Liver (tissue), 9 donors: ENCODE results near the gene LRRC19. TPM values are rescaled to one million over a fixed set of nuclear protein-coding genes. Genes with fewer than 3 reads are reported as not detected.

Experiments
- DNase-seq: peaks from one replicate; pipeline ENCODE4 v3.0.0-alpha.2; 2017; ENCODE audit warnings: low spot score
- H3K27ac ChIP-seq, 2 donors: one replicate each; pipeline ENCODE4 v1.7.0; 2013; ENCODE audit warnings: inconsistent platforms in 2 of 2, low read length in 2 of 2, control low read depth in 1 of 2, low read depth in 1 of 2, mild to moderate bottlenecking in 1 of 2
- H3K27me3 ChIP-seq, 4 donors: one replicate each; pipeline versions ENCODE4 v1.6.1 to v1.7.0; 2013; ENCODE audit warnings: low read length in 3 of 4, inconsistent platforms in 1 of 4, mild to moderate bottlenecking in 1 of 4, moderate library complexity in 1 of 4; ENCODE audit not compliant: control insufficient read depth in 4 of 4, insufficient read depth in 4 of 4
- H3K36me3 ChIP-seq, 4 donors: one replicate each; pipeline versions ENCODE4 v1.6.1 to v1.7.0; 2013; ENCODE audit warnings: low read length in 3 of 4, mild to moderate bottlenecking in 3 of 4, low read depth in 1 of 4, moderate library complexity in 1 of 4; ENCODE audit not compliant: control insufficient read depth in 4 of 4, insufficient read depth in 3 of 4
- H3K4me1 ChIP-seq, 4 donors: one replicate each; pipeline versions ENCODE4 v1.6.1 to v1.7.0; 2013; ENCODE audit warnings: low read length in 3 of 4, mild to moderate bottlenecking in 3 of 4, moderate library complexity in 1 of 4; ENCODE audit not compliant: control insufficient read depth in 4 of 4, insufficient read depth in 4 of 4
- H3K4me3 ChIP-seq, 3 donors: one replicate each; pipeline versions ENCODE4 v1.6.1 to v1.7.0; 2013; ENCODE audit warnings: low read length in 3 of 3, control low read depth in 1 of 3, low read depth in 1 of 3, mild to moderate bottlenecking in 1 of 3
- H3K9ac ChIP-seq, 2 donors: one replicate each; pipeline ENCODE4 v1.7.0; 2013; ENCODE audit warnings: low read length in 2 of 2, mild to moderate bottlenecking in 2 of 2, moderate library complexity in 2 of 2, control low read depth in 1 of 2, low read depth in 1 of 2
- H3K9me3 ChIP-seq, 4 donors: one replicate each; pipeline versions ENCODE4 v1.6.1 to v1.7.0; 2013; ENCODE audit warnings: low read length in 3 of 4; ENCODE audit not compliant: control insufficient read depth in 4 of 4
- EGR1 ChIP-seq, 2 donors: IDR thresholded peaks; 2 replicates each; pipeline ENCODE4 v1.6.1; 2016 to 2018; ENCODE audit warnings: antibody characterized with exemption in 2 of 2, low read depth in 2 of 2
- FOXA1 ChIP-seq: IDR thresholded peaks from 2 replicates; pipeline ENCODE4 v1.6.1; 2016; ENCODE audit warnings: antibody characterized with exemption
- FOXA2 ChIP-seq: IDR thresholded peaks from 2 replicates; pipeline ENCODE4 v1.6.1; 2016; ENCODE audit warnings: antibody characterized with exemption
- GABPA ChIP-seq, 2 donors: IDR thresholded peaks in 1 of 2; conservative IDR thresholded peaks in 1 of 2; 2 replicates each; pipeline ENCODE4 v1.6.1; 2016; ENCODE audit warnings: antibody characterized with exemption in 2 of 2, mild to moderate bottlenecking in 1 of 2, moderate library complexity in 1 of 2
- HNF4A ChIP-seq, 2 donors: conservative IDR thresholded peaks; 2 replicates each; pipeline ENCODE4 v1.6.1; 2016; ENCODE audit warnings: antibody characterized with exemption in 2 of 2, mild to moderate bottlenecking in 2 of 2
- HNF4G ChIP-seq: IDR thresholded peaks from 2 replicates; pipeline ENCODE4 v1.6.1; 2016; ENCODE audit warnings: antibody characterized with exemption
- JUND ChIP-seq, 2 donors: IDR thresholded peaks; 2 replicates each; pipeline ENCODE4 v1.6.1; 2016; ENCODE audit warnings: antibody characterized with exemption in 2 of 2
- MAX ChIP-seq: IDR thresholded peaks from 2 replicates; pipeline ENCODE4 v1.6.1; 2016; ENCODE audit warnings: antibody characterized with exemption
- NR2F2 ChIP-seq: IDR thresholded peaks from 2 replicates; pipeline ENCODE4 v1.6.1; 2016; ENCODE audit warnings: antibody characterized with exemption
- RAD21 ChIP-seq, 2 donors: IDR thresholded peaks; 2 replicates each; pipeline ENCODE4 v1.6.1; 2016; ENCODE audit warnings: antibody characterized with exemption in 2 of 2, mild to moderate bottlenecking in 2 of 2
- REST ChIP-seq: IDR thresholded peaks from 2 replicates; pipeline ENCODE4 v1.6.1; 2016; ENCODE audit warnings: antibody characterized with exemption, mild to moderate bottlenecking
- RXRA ChIP-seq, 2 donors: IDR thresholded peaks; 2 replicates each; pipeline ENCODE4 v1.6.1; 2017 to 2018; ENCODE audit warnings: antibody characterized with exemption in 2 of 2, mild to moderate bottlenecking in 1 of 2
- SP1 ChIP-seq: IDR thresholded peaks from 2 replicates; pipeline ENCODE4 v1.6.1; 2018; ENCODE audit warnings: antibody characterized with exemption, mild to moderate bottlenecking
- TAF1 ChIP-seq: conservative IDR thresholded peaks from 2 replicates; pipeline ENCODE4 v1.6.1; 2016; ENCODE audit warnings: antibody characterized with exemption, mild to moderate bottlenecking
- YY1 ChIP-seq: IDR thresholded peaks from 2 replicates; pipeline ENCODE4 v1.6.1; 2016; ENCODE audit warnings: antibody characterized with exemption, mild to moderate bottlenecking
- WGBS: extraction: QIAGEN DNeasy Blood & Tissue Kit; methylation state at CpG from one replicate; pipeline ENCODE4 v1.1.7; 2013; 5-methylcytosine and 5-hydroxymethylcytosine counted together
- polyA plus RNA-seq, 2 donors: library from polyadenylated mRNA; stranded (reverse) in 1 of 2; unstranded in 1 of 2; fragments of 200-250 nt in 1 of 2; fragments of >200 nt in 1 of 2; fragmentation: Nextera tagmentation in 1 of 2; extraction: Ambion mirVana in 1 of 2; gene quantifications; one replicate each; pipeline versions ENCODE4 v1.2.1 to v1.2.3, GENCODE V29; 2013 to 2015
- total RNA-seq, 2 donors: library from RNA; depleted of rRNA; stranded (reverse); fragments of >200 nt; gene quantifications; one replicate each; pipeline ENCODE4 v1.2.3, GENCODE V29; 2014
- TF ChIP-seq, protein P1 (sequence below): fragments of 150-350 bp; IDR thresholded peaks from 2 replicates; pipeline ENCODE4 v1.5.1; 2017; ENCODE audit warnings: improper control_type of control experiment, low read depth, low read length; ENCODE audit not compliant: missing input control
- TF ChIP-seq, protein P2 (sequence below): IDR thresholded peaks from 2 replicates; pipeline ENCODE4 v1.6.1; 2016; ENCODE audit warnings: antibody characterized with exemption
- donor health status: healthy.
- donor health status: healthy.
- donor health status: healthy.
- donor health status: healthy.
- donor health status: healthy.

The LRRC19 gene
- total and polyA plus RNA-seq, 4 donors, result 0.27 to 2.1 (median 1.9) TPM

DNA sequence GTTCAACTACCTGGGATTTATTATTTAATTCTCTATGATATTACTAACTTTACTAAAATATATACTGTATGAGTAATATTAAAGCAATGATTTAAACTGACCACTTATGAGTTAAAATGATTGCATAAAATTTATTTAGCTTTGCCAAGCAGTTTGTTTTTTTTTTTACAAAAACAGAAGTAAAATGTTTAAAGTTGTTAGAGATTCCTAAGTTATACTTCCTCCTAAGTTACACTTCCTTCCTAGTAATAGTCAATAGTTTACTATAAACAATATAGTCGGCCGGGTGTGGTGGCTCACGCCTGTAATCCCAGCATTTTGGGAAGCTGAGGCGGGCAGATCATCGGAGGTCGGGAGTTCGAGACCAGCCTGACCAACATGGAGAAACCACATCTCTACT, 23.7 kb upstream of the LRRC19 start (continued):
- TF ChIP-seq REST (no peak), SP1 (no peak)
- TF ChIP-seq, protein P1, sequence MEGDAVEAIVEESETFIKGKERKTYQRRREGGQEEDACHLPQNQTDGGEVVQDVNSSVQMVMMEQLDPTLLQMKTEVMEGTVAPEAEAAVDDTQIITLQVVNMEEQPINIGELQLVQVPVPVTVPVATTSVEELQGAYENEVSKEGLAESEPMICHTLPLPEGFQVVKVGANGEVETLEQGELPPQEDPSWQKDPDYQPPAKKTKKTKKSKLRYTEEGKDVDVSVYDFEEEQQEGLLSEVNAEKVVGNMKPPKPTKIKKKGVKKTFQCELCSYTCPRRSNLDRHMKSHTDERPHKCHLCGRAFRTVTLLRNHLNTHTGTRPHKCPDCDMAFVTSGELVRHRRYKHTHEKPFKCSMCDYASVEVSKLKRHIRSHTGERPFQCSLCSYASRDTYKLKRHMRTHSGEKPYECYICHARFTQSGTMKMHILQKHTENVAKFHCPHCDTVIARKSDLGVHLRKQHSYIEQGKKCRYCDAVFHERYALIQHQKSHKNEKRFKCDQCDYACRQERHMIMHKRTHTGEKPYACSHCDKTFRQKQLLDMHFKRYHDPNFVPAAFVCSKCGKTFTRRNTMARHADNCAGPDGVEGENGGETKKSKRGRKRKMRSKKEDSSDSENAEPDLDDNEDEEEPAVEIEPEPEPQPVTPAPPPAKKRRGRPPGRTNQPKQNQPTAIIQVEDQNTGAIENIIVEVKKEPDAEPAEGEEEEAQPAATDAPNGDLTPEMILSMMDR, result no peak

DNA sequence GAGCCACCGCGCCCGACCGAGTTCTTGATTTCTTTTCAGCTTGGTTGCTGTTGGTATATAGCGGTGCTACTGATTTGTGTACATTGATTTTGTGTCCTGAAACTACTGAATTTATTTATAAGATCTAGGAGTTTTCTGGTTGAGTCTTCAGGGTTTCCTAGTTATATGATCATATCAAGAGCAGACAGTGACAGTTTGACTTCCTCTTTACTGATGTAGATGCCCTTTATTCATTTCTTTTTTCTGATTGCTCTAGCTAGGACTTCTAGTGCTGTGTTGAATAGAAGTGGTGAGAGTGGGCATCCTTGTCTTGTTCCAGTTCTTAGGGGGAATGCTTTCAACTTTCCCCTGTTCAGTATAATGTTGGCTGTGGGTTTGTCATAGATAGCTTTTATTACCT, 17.4 kb upstream of the LRRC19 start:
- Histone ChIP-seq H3K9me3 (no peaks in the 10 kb centered on the region), H3K9ac (no peak overlapping the region), H3K27me3 (no peaks in the 10 kb centered on the region), H3K36me3 (peaks cover 4 to 15% (median 10%) of the 10 kb centered on the region in 4 donors), H3K4me1 (no peaks in the 10 kb centered on the region), H3K4me3 (no peak overlapping the region), H3K27ac (no peak overlapping the region)
- TF ChIP-seq JUND (IDR thresholded peaks at IDR 0.05) (no peak), RAD21 (IDR thresholded peaks at IDR 0.05) (no peak)
- over 99% methylated on average over 5 of the region's 5 CpGs for WGBS
- no peak for DNase-seq

- no peak overlapping the region for H3K4me3 ChIP-seq
- H3K27me3 ChIP-seq, result no peaks in the 10 kb centered on the region
- DNase-seq, result no peak
- no peaks in the 10 kb centered on the region for H3K9me3 ChIP-seq
- no peaks in the 10 kb centered on the region for H3K4me1 ChIP-seq
- no peak overlapping the region for H3K9ac ChIP-seq
- H3K27ac ChIP-seq, result no peak overlapping the region
- H3K36me3 ChIP-seq, result peaks cover 4 to 22% (median 16%) of the 10 kb centered on the region in 4 donors
- TF ChIP-seq YY1 (no peak), REST (no peak), NR2F2 (no peak), JUND (IDR thresholded peaks at IDR 0.05) (no peak), RAD21 (IDR thresholded peaks at IDR 0.05) (no peak), FOXA2 (no peak), EGR1 (IDR thresholded peaks at IDR 0.05; ENCODE audit: low read depth in 2 of 2) (no peak), GABPA (IDR thresholded peaks at IDR 0.05 in 1 of 2, conservative IDR thresholded peaks at IDR 0.05 in 1 of 2) (no peak), SP1 (no peak), HNF4G (no peak), TAF1 (no peak), FOXA1 (no peak), HNF4A (conservative IDR thresholded peaks at IDR 0.05) (no peak), MAX (no peak), RXRA (IDR thresholded peaks at IDR 0.05) (no peak)
- TF ChIP-seq, protein P1, result no peak
- TF ChIP-seq, protein P2, sequence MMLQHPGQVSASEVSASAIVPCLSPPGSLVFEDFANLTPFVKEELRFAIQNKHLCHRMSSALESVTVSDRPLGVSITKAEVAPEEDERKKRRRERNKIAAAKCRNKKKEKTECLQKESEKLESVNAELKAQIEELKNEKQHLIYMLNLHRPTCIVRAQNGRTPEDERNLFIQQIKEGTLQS, result no peak
Observed at GRCh38 chr9:27019589-27019988, 14.1 kb upstream of the LRRC19 start.
